Keratinocyte (primary cell): ENCODE measurements around the gene CWF19L2. TPM values are rescaled to one million over a fixed set of nuclear protein-coding genes. Genes with fewer than 3 reads are reported as not detected.

Experiments
- DNase-seq: peaks from one replicate; pipeline ENCODE4 v3.0.0-alpha.2; 2011; ENCODE audit warnings: low read depth, missing footprints, low spot score
- FAIRE-seq: peaks from 2 replicates; lab custom pipeline; 2011; peaks lifted over from hg19 to GRCh38; lab: Jason Lieb, UNC
- H2AFZ ChIP-seq: 2 replicates; pipeline ENCODE4 v1.6.0; 2012; ENCODE audit warnings: low read length, control low read depth, inconsistent platforms; ENCODE audit not compliant: control insufficient read depth
- H3K27ac ChIP-seq: 2 replicates; pipeline ENCODE4 v1.5.1; 2011; ENCODE audit warnings: low read length; ENCODE audit not compliant: control insufficient read depth, insufficient read depth
- H3K27me3 ChIP-seq: 3 replicates; pipeline ENCODE4 v1.6.0; 2011; ENCODE audit warnings: low read length; ENCODE audit not compliant: control insufficient read depth, insufficient read depth; ENCODE audit errors: extremely low read depth
- H3K36me3 ChIP-seq, 2 experiments: 2 replicates in 1 of 2; 3 replicates in 1 of 2; pipeline ENCODE4 v1.5.1; 2011; ENCODE audit warnings: low read length in 2 of 2, mild to moderate bottlenecking in 1 of 2; ENCODE audit not compliant: control insufficient read depth in 2 of 2, insufficient read depth in 2 of 2; ENCODE audit errors: extremely low read depth in 1 of 2
- H3K4me1 ChIP-seq: 3 replicates; pipeline ENCODE4 v1.5.1; 2011; ENCODE audit warnings: low read length; ENCODE audit not compliant: control insufficient read depth, insufficient read depth; ENCODE audit errors: extremely low read depth
- H3K4me2 ChIP-seq: 3 replicates; pipeline ENCODE4 v1.6.0; 2011; ENCODE audit warnings: low read depth, low read length; ENCODE audit not compliant: control insufficient read depth, insufficient read depth; ENCODE audit errors: extremely low read depth
- H3K4me3 ChIP-seq, 3 experiments: fragments of 200-600 bp in 1 of 3; sonication (generic) in 1 of 3; 2 replicates in 2 of 3; 3 replicates in 1 of 3; pipeline ENCODE4 v1.5.1; 2011 to 2016; ENCODE audit warnings: low read length in 3 of 3, mild to moderate bottlenecking in 3 of 3, control low read depth in 2 of 3, inconsistent platforms in 1 of 3, low read depth in 1 of 3, mixed read lengths in 1 of 3, mixed run types in 1 of 3, moderate library complexity in 1 of 3; ENCODE audit not compliant: control insufficient read depth in 2 of 3, insufficient read depth in 2 of 3; ENCODE audit errors: extremely low read depth in 1 of 3
- H3K79me2 ChIP-seq: 2 replicates; pipeline ENCODE4 v1.6.0; 2012; ENCODE audit warnings: low read length; ENCODE audit not compliant: control insufficient read depth, insufficient read depth
- H3K9ac ChIP-seq: 3 replicates; pipeline ENCODE4 v1.6.0; 2011; ENCODE audit warnings: low read length; ENCODE audit not compliant: control insufficient read depth, insufficient read depth; ENCODE audit errors: extremely low read depth
- H3K9me1 ChIP-seq: 3 replicates; pipeline ENCODE4 v1.6.0; 2011; ENCODE audit warnings: low read length; ENCODE audit not compliant: control insufficient read depth, insufficient read depth; ENCODE audit errors: extremely low read depth
- H3K9me3 ChIP-seq: 2 replicates; pipeline ENCODE4 v1.5.1; 2012; ENCODE audit warnings: low read depth, low read length; ENCODE audit not compliant: control insufficient read depth
- H4K20me1 ChIP-seq: 3 replicates; pipeline ENCODE4 v1.6.0; 2011; ENCODE audit warnings: low read length; ENCODE audit not compliant: control insufficient read depth, insufficient read depth; ENCODE audit errors: extremely low read depth
- CTCF ChIP-seq, 3 experiments: IDR thresholded peaks in 1 of 3; conservative IDR thresholded peaks in 1 of 3; optimal IDR thresholded peaks in 1 of 3; 2 replicates in 2 of 3; 3 replicates in 1 of 3; pipeline versions ENCODE3 to v1.5.1; 2011; ENCODE audit warnings: low read length in 3 of 3, mild to moderate bottlenecking in 3 of 3, moderate library complexity in 2 of 3, control low read depth in 1 of 3, inconsistent platforms in 1 of 3; ENCODE audit not compliant: insufficient read depth in 2 of 3; ENCODE audit errors: extremely low read depth in 1 of 3
- EZH2 ChIP-seq: IDR thresholded peaks from one replicate; pipeline ENCODE4 v1.6.1; 2012; ENCODE audit warnings: inconsistent platforms, mild to moderate bottlenecking, low read length, moderate library complexity
- dilution Hi-C: fragments of 300-500 bp; cut with MboI; formaldehyde crosslinking; loops from one replicate; pipeline ENCODE4 v1.7.0; 2020; ENCODE audit warnings: low sequenced_read_pairs; ENCODE audit not compliant: extremely low pct_ligation_motif_present
- polyA plus RNA-seq, 5 experiments: library from polyadenylated mRNA; depleted of rRNA in 3 of 5; stranded (reverse) in 3 of 5; stranded (forward) in 1 of 5; unstranded in 1 of 5; fragments of >200 nt; gene quantifications; 1 replicate in 1 of 5; 2 replicates in 3 of 5; 3 replicates in 1 of 5; pipeline versions ENCODE4 v1.2.1 to v1.2.3, GENCODE V29; 2011 to 2012; ENCODE audit warnings: missing spikeins in 2 of 5, low read depth in 1 of 5, low replicate concordance in 1 of 5

CWF19L2 gene
- polyA plus RNA-seq, 1 donor (not counting 4 experiments of a cell fraction or from before 2014, with no cell fraction given), result 6.2 TPM

- H3K27ac ChIP-seq, result no peak overlapping the region
- FAIRE-seq (no peak), DNase-seq (no peak)
- H3K9me1 ChIP-seq, result no peaks in the 10 kb centered on the region
- no peaks in the 10 kb centered on the region for H3K4me1 ChIP-seq
- H3K9ac ChIP-seq, result no peak overlapping the region
- dilution Hi-C loops, result no loop called here
- no peak overlapping the region for H3K4me3 ChIP-seq
- H3K27me3 ChIP-seq, result no peaks in the 10 kb centered on the region
- H3K79me2 ChIP-seq, result no peaks in the 10 kb centered on the region
- H3K4me2 ChIP-seq, result no peak overlapping the region
- no peak overlapping the region for H2AFZ ChIP-seq
- no peaks in the 10 kb centered on the region for H3K9me3 ChIP-seq
- TF ChIP-seq CTCF (optimal IDR thresholded peaks at IDR 0.05 in 1 of 3, IDR thresholded peaks at IDR 0.05 in 1 of 3, conservative IDR thresholded peaks at IDR 0.05 in 1 of 3; ENCODE audit: extremely low read depth in 1 of 3, insufficient read depth in 2 of 3, low read length in 3 of 3), result no peak
- no peak for TF ChIP-seq EZH2
- no peaks in the 10 kb centered on the region for H3K36me3 ChIP-seq
- no peaks in the 10 kb centered on the region for H4K20me1 ChIP-seq
Measured at GRCh38 chr11:107354780-107355179, 102.8 kb downstream of the CWF19L2 start.

DNA sequence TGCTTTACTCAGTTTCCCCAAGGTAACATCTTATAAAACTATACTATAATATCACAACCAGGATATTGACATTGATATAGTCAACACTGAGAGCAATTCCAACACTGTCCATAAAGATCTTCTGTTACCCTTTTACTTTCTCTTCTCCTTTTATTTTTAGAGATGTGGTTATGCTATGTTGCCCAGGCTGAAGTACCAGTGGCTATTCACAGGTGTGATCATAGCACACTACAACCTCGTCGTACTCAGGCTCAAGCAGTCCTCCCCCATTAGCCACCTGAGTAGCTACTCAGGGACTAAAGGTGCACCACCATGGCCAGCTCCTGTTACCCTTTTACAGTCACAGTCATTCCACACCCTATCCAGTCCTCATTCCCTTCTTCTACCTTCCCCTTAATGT lies 119.7 kb downstream of the CWF19L2 start:
- Histone ChIP-seq H3K79me2 (no peaks in the 10 kb centered on the region), H3K9ac (no peak overlapping the region), H3K9me3 (no peaks in the 10 kb centered on the region), H3K4me2 (no peak overlapping the region), H4K20me1 (no peaks in the 10 kb centered on the region), H3K4me3 (no peak overlapping the region), H3K27ac (no peak overlapping the region), H3K36me3 (peaks cover 0 to 2% of the 10 kb centered on the region in 2 experiments), H3K9me1 (no peaks in the 10 kb centered on the region), H2AFZ (no peak overlapping the region), H3K4me1 (no peaks in the 10 kb centered on the region), H3K27me3 (no peaks in the 10 kb centered on the region)
- DNase-seq (no peak), FAIRE-seq (no peak)
- TF ChIP-seq CTCF (optimal IDR thresholded peaks at IDR 0.05 in 1 of 3, IDR thresholded peaks at IDR 0.05 in 1 of 3, conservative IDR thresholded peaks at IDR 0.05 in 1 of 3; ENCODE audit: extremely low read depth in 1 of 3, insufficient read depth in 2 of 3, low read length in 3 of 3) (no peak), EZH2 (no peak)
- dilution Hi-C loops, result no loop called here
